HS-27A (cell line): ENCODE results near the gene PDE4D.
"Not testable (repeated sequence)": the region's sequence is repeated elsewhere in the genome, so short reads cannot be mapped to it uniquely, and the experiment has no call there.

Experiments
- DNase-seq: peaks from one replicate; pipeline ENCODE4 v3.0.0-alpha.2; 2012; ENCODE audit warnings: low read depth, missing footprints

The PDE4D gene

DNA sequence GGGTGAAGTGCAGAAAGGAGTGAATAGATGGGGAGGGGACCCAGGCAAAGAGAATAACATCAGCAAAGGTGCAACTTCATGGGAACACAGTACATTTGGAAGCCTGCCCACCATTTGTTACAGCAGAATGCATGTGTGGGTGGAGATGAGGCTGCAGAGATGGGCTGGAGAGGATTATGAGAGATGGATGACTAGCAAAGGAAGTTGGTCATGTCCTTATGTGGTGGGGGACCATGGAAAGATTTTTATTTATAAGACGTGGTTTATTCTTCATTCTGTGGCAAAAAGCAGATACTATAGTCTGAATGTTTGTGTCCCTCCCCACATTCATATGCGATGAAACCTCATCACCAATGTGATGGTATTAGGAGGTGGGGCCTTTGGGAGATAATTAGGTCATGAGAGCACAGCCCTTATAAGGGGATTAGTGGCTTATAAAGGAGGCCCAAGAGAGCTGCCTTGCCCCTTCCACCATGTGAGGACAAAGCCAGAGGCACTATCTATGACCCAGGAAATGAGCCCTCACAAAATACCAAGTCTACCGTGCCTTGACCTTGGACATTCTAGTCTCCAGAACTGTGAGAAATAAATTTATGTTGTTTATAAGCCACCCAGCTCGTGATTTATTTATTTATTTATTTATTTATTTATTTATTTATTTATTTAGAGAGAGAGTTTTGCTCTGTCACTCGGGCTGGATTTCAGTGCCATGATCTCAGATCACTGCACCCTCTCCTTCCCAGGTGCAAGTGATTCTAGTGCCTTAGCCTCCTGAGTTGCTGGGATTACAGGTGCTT, 827.0 kb downstream of the PDE4D start:
- DNase-seq: no peak

DNA sequence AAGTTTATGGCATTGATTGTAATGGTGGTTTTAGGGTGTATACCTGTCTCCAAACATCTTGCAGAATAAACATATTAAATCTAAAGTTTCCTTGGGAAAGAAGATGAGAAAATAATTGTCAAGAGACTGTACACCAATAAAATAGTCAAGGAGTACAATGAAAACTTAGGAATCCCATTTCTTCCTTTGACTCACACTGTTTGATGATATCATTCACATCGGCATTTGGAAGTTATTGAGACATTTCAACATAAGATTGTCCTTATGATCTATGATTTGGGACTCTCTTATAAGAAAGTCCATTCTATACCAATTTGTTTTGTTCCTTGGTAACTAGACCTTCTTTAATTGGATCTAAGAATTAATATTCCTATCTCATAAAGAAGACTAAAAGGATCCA, 828.0 kb downstream of the PDE4D start:
- no peak for DNase-seq

DNA sequence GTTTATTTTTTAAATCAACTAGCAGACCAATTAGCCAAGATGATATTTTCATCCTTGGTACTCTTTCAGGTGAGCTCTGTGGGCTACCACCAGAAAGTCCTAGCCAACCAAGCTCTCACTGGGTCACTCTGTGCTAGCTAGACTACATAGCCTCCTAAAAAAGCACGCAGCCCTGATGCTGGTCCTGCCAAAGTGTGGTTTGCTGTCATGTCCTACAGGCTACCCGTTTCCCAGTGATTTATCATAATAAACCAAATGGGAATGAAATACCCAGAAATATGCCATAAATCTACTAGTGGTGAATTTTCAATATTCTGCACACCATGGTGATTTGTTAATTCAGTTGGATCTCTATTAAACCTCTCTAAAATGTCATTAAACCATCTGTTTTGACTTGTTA, 829.2 kb downstream of the PDE4D start:
- no peak for DNase-seq

DNA sequence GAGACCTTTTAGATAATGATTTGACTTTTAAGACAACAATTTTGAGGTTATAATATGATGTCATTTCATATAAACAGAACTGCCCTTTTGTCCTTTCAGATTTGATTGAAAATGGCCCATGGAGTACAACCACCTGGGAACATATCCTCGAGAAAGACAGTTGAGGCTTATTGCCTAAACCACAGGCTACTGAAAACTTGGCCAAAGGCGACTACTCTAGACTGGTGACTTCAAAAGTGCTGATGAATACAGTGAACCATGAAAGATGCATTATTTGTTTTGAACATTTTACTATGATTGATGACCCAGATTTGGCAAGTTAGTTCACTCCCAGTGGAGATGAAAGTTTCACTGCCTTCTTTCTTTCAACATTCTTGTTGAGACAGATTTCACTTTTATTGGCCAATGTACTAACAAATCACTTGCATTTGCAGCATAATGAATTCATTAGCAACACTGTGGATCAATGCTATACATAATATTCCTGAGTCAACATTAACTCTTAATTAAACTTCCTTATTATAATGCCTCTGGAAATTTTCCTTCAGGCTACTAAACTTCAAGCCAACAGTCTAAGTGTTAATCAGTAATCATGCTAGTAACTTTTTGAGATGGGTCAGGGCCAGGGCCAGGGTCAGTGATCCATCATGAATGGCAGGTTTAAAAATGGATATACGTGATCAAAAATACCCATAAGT, 830.4 kb downstream of the PDE4D start:
- DNase-seq: no peak

DNA sequence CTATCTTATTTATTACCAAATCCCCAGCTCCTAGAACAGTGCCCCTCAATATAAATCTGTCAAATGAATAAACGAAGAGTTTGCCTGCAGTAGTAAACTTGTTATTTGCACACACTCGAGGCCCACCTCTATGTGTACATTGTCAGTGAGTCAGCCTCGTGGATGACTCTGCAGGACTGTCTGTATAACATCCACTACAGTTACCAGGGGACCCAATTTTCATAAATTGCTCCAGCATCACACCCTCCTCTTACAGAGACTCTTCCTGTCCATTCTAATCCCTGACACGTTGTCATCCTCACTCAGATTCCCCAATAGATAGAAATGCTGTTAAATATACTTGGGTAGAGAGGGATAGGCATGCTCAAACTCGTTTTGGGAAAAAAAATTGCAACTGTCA, 832.1 kb downstream of the PDE4D start:
- DNase-seq: no peak

DNA sequence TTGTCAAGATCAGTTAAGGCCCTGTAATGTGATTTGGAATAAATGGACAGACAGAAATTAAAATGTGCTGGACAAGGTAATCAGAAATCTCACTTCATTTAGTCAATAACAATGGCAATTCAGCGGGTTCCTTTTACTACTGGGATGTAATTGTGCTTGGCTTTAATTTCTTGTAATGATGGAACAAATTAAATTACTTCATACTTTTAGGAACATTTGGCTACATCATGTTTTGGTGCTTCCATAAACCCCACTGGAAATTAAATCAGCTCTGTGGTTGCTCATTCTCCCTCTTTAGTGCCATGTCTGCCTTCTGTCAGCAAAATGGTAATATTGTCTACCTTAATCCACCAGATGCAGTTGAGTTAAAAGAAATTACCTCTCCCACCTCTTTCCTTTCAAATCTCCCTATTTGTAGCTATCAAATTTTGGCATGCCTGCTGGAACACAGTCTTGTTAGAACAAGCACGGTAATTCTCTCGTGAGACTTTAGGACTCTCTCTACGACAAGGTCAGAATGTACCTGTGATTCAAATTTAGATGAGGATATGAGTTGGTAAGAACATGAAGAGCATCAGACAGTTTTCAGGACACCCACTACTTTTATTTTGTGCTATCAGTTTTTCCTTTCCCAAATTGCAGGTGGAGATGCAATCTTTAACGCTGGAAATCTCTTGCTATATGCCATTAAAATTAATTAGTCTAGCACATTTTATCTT, 834.4 kb downstream of the PDE4D start:
- DNase-seq: no peak

DNA sequence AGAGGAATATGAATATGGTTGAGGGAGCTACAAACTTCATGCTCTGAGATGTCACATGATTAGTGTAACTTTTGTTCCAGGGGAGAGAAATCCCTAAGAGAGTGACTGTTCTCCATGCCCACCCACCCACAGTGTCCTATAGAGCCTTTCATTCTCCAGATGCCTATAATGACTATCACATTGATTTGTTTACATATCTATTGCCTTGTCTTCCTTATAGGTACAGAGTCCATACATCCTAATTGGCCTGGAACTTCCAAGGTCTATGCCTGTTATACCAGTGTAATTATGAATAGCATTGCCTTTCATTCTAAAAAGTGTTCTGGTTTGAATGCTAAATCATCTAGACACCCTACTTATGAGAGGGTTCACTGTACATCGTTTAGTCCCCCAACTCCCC, 835.3 kb downstream of the PDE4D start:
- no peak for DNase-seq

DNA sequence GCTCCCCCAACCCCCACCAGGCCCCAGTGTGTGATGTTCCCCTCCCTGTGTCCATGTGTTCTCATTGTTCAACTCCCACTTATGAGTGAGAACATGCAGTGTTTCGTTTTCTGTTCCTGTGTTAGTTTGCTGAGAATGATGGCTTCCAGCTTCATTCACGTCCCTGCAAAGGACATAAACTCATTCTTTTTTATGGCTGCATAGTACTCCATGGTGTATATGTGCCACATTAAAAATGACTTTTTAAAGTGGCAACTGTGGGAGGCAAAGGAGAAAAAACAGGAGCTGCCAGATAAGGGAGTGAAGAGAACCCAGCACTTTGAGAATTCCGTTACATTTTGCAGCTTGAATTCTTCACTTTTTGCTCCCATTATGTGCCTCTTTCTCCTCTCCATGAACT, 836.9 kb downstream of the PDE4D start:
- DNase-seq: not testable (repeated sequence)

DNA sequence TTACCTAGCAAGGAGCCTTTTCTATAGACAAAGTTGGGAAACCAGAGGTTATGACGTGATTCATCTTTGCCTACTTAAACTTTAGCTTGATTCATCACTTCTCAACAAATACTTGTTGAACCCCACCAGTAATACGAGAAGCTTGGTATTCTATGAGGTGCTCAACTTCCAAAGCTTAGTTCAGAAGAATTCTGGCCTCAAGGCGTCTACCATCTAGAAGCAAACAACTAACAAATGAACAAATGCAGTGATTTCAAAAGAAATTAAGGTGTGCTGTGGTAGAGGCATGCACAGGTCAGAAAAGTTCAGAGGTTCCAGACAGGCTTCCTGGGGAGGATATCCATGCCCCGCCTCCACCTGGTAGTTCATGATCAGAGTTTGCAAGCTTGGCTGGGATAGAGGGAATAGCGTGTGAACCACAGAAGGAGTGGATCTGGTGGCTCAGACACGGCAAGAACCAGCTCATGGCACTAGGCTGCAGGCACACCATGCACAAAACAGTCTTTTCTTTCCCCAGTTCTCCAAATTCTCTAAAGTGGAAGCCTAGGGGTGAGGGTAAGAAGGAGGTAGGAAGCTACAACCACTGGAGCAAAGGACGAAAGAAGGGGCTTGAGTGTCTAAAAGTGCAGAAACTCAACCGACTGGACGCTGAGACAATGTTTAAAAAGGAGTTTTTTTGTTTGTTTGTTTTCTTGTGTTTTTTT, 837.6 kb downstream of the PDE4D start:
- no peak for DNase-seq

DNA sequence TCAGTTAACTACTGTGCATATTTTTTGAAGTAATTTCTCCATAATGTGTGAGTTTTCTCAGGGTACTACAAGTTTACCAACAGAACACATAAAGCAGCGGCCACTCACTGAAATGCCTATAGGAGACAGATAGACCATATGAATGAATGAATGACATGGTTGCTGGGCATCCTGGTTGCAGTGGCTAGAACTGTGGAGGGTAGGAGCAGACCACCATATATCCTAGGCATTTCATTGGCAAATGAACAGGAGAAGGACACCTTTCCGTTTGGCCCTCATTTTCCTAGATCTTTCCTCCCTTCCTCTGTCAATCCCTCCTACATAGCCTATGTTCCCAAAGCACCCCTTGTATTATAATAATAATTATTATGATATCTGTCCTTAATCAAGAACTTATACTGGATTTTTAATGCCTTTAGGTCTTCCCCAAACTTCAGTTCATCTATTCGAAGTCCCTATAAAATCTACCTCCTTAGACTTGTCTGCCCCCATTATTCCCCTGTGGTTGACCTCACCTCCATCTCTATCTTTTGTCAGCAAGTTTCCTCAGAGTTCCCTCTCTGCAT, 838.5 kb downstream of the PDE4D start:
- no peak for DNase-seq

DNA sequence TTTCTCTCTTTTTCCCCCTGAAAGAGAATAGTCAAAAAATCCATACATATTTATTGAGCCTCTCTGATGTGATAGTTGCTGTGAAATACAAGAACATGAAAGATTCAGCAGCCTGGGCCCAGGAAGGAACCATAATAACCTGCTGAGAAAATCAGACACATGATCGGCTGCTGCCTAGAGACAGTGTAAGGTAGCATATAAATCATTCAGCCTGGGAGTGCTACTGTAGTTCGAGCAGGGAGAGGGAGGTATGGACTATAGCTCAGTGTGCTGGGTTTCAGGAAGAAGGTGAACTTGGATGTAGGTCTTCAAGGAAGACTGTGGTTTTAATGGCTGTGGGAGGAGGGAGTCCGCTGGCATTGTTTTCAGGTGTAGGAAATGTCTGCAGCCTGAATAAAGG, 841.6 kb downstream of the PDE4D start:
- no peak for DNase-seq

DNA sequence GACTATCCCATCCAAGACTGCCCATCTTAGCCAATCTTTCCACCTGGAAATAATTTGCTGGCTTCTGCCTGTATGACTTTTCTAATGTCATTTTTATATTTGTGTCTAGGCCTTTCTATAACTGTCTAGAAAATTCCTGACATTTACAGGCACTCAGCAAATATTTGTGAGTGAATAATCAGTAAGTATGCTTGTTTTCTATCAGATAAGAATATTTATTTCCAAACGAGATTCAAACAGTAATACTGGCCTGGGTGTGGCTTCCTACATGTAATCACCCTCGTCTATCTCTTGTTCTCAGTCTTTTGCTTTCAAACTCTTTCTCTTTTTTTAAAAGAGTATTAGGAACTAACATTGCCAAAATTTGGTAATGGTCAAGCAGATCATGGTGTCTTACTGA, 844.4 kb downstream of the PDE4D start:
- no peak for DNase-seq

DNA sequence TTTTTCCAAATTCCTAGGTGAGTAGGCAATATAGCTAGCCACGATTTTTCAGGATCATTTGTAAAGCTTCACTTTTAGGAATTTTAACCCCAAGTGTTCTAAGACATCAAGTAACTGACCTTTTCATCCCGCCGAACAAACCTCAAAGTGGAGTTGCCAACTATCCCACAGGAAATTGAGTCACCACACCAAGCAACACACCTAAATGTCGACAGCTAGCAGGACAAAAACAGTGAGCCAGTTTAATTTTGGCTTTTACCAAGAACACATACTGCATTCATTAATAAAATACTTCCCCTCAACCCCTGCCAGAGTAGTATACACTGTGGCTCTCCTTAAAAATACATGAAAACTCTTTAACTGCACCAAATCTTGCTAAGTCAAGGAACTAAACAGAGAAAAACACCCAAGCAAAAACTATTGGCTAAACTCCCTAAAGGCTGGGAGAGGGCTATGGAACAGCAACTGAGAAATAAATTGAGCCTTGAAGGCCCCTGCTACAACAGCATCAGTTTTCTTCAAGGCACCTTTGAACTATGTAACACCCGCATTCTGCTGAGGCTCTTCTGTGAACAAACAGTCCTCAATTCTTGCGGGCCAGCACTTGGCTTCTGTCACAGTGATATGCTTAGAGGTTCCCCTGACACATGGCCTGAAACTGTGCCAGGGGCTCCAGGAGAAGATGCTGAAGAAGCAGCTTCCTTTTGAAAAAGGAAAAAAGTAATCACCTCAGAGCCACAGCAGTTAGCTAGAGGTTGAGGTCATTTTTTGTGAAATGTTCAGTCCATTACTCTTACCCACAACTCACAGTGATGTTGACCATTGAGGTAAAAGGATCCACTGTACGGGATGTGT, 851.1 kb downstream of the PDE4D start:
- DNase-seq: no peak

DNA sequence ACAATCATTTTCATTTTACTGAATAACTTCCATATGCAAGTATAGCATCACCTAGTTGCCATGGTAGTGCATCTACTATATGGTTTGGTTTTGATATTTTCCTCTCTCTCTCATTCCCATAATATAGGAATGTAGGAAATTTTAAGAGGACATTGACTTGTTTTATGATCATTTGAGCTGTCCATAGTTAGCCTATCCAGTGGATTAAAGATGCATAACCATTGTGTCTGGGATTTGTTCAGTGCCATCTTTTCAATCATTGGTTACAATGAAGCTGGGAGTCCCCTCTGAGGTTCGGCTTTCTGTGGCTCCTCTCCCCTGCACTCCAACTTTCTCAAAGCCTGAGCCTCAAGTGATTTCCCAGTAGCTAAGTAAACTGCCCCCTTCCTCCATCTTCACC, 852.2 kb downstream of the PDE4D start:
- DNase-seq: no peak

DNA sequence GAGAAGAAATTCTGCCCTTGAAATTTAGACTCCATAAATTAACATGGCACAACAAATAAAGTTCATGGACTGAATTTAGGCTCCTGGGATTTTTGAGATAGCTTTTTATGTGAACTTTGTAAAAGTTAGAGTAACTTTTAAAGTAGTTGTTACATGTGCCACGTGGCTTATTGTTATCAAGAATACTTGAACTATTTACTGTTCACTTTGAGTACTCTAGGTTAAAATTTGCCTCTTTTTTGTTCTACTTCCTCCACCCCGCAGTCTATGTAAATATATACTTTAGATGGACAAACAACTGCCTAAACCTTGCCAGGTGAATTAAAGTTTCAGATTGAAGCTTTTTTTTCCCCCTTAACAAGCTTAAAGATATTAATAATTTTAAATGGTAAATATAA, 852.7 kb downstream of the PDE4D start:
- no peak for DNase-seq

DNA sequence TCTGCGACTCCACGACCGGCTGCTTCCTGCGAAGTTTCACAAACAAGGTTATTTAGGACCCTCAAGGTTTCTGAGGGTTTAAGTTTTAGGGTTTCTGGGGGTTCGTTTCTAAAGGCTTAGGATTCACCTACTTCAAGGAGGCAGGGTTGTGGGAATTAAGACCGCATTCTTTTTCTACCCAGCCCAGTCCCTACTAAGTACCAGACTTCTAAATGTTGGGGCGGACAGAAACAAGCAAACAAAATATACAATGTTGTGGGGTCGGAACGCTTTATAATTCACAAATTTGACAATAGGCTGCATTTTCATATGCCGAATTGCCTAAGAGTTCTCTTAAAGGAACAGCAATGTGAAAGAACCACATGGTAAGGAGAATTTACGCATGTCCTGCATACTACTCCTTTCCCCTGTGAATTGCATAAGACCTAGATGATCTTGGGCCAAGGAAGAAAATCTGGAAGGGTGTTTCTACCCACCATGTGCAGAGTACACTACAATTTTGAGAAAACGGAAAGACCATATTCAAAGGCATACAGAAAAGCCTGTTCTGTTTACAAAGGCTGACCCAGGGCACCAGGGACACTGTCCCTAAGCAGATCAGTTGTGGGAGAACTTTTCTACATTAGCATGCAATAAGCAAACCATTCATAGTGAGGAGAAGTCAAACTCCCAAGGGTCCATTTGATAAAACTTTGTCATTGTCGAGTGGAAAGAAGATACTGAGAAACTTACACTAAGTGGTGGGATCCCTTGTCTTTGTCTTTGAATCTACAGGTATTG, 853.3 kb downstream of the PDE4D start:
- DNase-seq: no peak

DNA sequence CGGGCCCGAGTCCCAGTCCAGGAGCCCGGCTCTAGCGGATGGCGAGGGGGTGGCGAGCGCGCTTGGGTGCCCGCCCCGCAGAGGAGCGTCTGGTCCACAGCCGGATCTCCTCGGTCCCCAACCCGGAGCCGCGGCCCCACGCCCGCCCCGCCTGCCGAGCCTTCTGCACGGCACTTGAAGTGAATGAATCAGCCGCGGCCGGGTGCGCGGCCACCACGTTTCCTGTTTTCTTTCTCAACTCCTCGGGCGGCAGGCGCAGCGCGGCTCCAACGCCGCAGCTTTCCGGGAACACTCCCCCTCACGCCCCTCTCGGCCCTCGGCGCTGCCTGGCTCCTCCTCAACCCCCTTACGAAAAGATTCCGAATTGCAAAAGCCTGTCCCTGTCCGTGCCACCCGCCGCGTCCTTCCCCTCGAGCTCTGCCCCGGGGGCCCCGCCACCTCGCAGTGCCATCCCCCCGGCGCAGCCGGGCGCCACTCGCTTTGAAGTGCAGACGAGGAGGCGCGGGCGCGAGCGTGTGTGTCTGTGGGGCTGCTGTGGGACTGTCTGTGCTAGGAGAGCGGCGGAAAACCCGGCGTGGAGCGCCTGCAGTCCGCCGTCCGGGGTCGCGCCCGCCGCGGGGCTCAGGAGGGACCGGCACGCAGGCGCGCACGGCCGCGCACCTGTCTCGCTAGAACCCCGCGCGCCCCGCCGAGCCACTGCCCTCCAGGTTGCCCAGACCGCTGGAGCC, 854.1 kb downstream of the PDE4D start:
- DNase-seq: peak; percentile 49

DNA sequence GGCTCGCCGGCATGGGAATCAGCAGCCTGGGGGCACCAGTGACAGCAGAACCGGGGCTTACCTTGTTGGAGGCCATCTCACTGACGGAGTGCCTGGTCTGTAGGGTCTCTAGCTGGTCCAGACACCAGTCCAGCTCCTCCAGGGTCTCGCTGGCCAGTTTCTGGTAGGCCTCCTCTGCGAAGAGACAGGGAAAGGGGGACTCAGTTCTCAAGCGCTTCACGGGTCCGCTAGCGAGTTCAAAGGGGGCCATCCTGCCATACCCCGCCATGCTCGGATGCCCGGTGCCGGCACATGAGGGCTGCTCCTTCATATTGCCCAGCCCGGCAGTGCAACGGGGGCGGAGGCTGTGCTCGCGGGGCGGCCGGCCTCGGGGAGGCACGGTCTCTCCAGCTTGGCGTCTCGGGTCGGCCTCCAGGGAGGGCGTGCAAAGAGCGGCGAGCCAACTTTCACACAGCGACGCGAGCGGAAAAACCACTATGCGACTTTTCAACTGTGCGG, 854.7 kb downstream of the PDE4D start:
- DNase-seq: no peak
